GM08714 (cell line): ENCODE results near the gene PLCH1.
"Not testable (repeated sequence)": the region's sequence is repeated elsewhere in the genome, so short reads cannot be mapped to it uniquely, and the experiment has no call there.

Experiments used
- H3K4me3 ChIP-seq: fragments of 200-500 bp; sonication (Bioruptor generic); 2 replicates; pipeline ENCODE4 v1.5.1; 2014; ENCODE audit warnings: mild to moderate bottlenecking, low read length, inconsistent platforms
- ZNF274 ChIP-seq: IDR thresholded peaks from 2 replicates; pipeline ENCODE4 v1.6.1; 2012; ENCODE audit warnings: mild to moderate bottlenecking, low read depth, low read length

PLCH1 gene

GRCh38 chr3:155629556-155629955, 115.3 kb downstream of the PLCH1 start:
- TF ChIP-seq ZNF274, result no peak

GRCh38 chr3:155629056-155629455, 115.8 kb downstream of the PLCH1 start:
- TF ChIP-seq ZNF274, result no peak
- no peak overlapping the region for H3K4me3 ChIP-seq

More at GRCh38 chr3:155629556-155629955, 115.3 kb downstream of the PLCH1 start:
- H3K4me3 ChIP-seq, result no peak overlapping the region

GRCh38 chr3:155622647-155623046, 122.2 kb downstream of the PLCH1 start:
- not testable (repeated sequence) for H3K4me3 ChIP-seq

GRCh38 chr3:155620552-155620951, 124.3 kb downstream of the PLCH1 start:
- H3K4me3 ChIP-seq, result not testable (repeated sequence)

GRCh38 chr3:155619118-155619915, 125.6 kb downstream of the PLCH1 start:
- no peak overlapping the region for H3K4me3 ChIP-seq
- no peak for TF ChIP-seq ZNF274

GRCh38 chr3:155618543-155618942, 126.3 kb downstream of the PLCH1 start:
- TF ChIP-seq ZNF274, result no peak
- no peak overlapping the region for H3K4me3 ChIP-seq

GRCh38 chr3:155617346-155617925, 127.4 kb downstream of the PLCH1 start:
- TF ChIP-seq ZNF274, result no peak
- no peak overlapping the region for H3K4me3 ChIP-seq

GRCh38 chr3:155615141-155615540, 129.7 kb downstream of the PLCH1 start:
- H3K4me3 ChIP-seq, result not testable (repeated sequence)

- not testable (repeated sequence) for H3K4me3 ChIP-seq
These were observed 130.5 kb downstream of the PLCH1 start for GRCh38 chr3:155614410-155614809.

GRCh38 chr3:155611456-155611855, 133.4 kb downstream of the PLCH1 start:
- TF ChIP-seq ZNF274, result no peak

GRCh38 chr3:155609586-155609985, 135.3 kb downstream of the PLCH1 start:
- TF ChIP-seq ZNF274, result no peak

More at GRCh38 chr3:155611456-155611855, 133.4 kb downstream of the PLCH1 start:
- H3K4me3 ChIP-seq, result no peak overlapping the region

GRCh38 chr3:155608228-155608920, 136.5 kb downstream of the PLCH1 start:
- no peak for TF ChIP-seq ZNF274
- no peak overlapping the region for H3K4me3 ChIP-seq

More at GRCh38 chr3:155609586-155609985, 135.3 kb downstream of the PLCH1 start:
- no peak overlapping the region for H3K4me3 ChIP-seq

GRCh38 chr3:155607761-155608160, 137.1 kb downstream of the PLCH1 start:
- no peak overlapping the region for H3K4me3 ChIP-seq
- no peak for TF ChIP-seq ZNF274

GRCh38 chr3:155605571-155605970, 139.3 kb downstream of the PLCH1 start:
- H3K4me3 ChIP-seq, result no peak overlapping the region
- TF ChIP-seq ZNF274, result no peak

GRCh38 chr3:155604967-155605366, 139.9 kb downstream of the PLCH1 start:
- TF ChIP-seq ZNF274, result no peak
- no peak overlapping the region for H3K4me3 ChIP-seq
